NCI-H2081 treated with DMSO at 0.1 percent for 48 hours (cell line): ENCODE results near the gene MYDGF.
"Not testable (repeated sequence)": the region's sequence is repeated elsewhere in the genome, so short reads cannot be mapped to it uniquely, and the experiment has no call there.

ENCODE experiments used
- DNase-seq: peaks from one replicate; lab custom pipeline; 2025; lab: John Stamatoyannopoulos, UW

Gene MYDGF

DNA sequence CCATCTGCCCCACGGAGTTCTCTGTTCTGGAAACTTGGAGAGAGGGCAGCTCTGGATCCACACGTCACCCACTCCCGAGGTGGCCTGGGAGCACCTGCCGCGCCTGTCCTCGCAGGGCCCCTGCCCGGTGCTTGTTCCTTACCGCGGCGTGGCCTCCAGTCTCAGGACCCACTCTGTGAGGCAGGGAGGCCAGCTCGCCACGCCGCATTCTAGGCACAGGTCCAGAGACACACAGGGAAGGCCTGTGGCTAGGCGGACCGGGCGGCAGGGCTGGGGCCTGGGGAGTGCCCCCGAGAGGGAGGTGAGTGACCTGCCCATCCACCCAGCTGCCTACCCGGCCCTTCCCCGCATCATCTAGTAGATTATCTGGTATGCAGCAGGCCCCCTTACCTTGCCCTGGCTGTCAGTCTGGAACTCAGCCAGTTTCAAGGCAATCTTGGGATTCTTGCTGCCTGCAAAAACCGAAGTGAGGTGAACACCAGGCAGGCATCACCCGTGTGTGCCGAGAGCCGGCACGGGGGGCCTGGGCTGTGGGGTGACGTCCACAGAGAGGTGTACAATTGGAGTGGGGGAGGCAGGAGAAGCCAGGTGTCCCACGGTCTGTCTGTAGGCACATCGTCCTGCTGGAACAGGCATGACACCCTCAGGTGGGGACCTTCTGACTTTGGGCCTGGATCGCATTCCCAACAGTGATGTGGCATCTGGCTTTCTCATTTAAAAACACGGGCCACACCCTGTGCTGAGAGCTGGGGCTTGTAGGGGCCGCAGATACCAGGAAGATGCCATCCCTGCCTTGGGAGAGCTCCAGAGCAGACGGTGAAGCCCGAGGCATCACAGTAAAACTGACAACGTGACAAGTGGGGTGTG, 29.9 kb upstream of the MYDGF start:
- DNase-seq, result no peak

DNA sequence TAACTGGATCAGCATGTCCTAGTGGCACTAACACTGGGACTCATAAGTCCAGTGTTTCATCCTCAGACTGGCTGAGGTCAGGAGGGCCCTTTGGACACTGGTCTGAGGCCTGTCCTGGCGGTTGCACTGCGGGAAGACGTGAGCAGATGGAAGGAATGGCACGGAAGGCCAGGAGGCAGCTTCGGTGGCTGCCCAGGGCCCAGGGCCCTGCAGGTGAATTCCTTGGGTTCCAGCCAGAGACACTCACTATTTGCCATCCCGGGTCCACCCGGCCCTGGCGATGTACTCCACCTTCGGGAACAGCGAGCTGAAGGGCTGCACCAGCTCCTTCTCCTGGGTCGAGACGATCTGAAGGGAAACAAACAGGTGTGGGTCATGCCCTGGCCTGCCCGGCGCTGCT, 27.2 kb upstream of the MYDGF start:
- no peak for DNase-seq

DNA sequence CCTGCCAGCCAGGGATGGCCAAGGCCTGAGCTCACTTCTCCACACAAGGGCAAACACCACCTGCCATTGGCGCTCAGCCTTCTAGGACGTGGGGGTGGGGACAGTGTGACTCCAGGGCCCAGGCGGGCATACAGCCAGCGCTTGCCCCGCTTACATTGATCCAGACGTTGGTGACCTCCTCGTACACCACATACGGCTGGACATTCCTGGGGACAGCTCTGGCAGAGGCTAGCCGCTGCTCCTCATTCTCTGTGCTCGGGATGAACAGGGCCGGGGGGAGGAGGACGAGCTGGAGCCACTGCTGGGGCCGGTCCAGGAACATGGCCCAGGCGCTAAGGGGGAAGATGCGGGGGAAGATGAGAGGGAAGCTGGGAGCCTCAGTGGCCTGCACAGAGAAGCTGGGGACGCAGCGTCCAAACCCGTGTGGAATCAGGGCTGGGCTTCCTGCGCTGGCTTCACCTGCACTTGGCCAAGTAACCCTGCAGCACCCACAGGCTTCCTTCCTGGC, 25.1 kb upstream of the MYDGF start:
- no peak for DNase-seq

DNA sequence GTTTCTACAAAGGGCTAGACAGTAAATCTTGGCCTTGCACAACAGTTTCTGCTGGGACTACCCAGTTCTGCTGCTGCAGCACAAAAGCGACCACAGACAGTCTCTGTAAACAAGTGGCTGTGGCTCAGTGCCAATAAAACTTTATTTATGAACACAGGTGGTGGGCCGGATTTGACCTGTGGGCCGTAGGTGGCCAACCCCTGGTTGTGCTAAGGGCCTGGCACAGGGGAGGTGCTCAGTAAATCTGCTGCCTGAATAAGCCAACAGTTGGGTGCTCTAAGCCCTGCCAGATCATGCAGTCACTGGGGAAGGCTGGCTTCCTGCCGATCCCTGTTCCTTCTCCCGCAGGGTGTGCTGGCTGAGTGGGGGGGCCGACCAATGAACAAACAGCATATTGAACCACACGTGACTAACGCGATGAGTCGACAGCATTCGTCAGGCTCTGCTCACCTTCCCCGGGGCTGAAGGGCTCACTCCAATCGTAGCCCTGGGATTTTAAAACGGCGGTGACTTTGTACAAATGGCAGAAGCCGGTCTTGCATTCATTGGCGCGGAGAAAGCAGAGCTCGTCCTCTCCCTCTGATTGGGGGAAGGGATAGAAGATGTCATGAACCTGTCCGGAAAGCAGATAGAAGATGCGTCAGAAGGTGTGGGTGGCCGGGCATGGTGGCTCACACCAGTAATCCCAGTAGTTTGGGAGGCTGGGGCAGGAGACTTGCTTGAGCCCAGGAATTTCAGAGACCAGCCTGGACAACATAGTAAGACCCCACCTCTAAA, 24.3 kb upstream of the MYDGF start:
- no peak for DNase-seq

DNA sequence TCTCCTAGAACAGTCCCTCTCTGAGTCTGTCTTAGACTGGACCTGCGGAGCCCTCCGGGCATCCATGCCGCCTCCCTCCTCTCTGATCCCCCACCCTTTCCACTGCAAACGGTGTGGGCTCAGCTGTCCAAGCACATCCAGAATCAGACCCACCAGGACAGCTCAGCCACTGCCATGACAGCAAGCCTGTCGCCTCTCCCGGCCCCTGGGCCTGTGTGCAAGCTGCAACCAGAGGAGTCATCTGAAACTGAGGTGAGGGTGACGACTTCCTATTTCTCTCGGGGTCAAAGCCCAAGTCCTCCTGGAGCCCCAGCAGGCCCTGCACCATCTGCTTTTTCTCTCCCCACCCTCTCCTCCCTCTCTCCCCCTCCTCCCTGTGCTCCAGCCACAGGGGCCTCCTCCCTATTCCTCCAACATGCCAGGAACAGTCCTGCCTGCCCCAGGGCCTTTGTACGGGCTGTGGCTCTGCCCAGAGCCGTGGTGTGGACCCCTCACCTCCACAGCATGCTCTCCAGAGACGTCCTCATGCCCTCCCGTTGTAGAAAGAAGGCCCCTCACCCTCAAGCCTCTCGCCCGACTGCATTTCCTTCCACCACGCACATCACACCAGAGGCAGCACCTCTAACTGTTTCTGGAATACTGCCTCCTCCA, 23.5 kb upstream of the MYDGF start:
- DNase-seq, result no peak

DNA sequence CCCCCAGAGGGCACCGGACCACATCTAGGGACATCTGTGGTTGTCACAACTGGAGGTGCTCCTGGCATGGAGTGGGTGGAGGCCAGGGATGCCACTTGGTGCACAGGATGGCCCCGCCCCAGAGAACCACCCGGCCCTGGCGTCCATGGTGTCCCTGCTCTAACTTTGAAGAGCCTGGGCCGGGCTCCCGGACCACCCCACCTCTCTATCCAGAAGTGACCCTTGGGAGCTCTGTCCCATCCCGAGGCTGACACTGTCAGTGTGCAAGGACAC, 22.9 kb upstream of the MYDGF start:
- DNase-seq, result no peak

DNA sequence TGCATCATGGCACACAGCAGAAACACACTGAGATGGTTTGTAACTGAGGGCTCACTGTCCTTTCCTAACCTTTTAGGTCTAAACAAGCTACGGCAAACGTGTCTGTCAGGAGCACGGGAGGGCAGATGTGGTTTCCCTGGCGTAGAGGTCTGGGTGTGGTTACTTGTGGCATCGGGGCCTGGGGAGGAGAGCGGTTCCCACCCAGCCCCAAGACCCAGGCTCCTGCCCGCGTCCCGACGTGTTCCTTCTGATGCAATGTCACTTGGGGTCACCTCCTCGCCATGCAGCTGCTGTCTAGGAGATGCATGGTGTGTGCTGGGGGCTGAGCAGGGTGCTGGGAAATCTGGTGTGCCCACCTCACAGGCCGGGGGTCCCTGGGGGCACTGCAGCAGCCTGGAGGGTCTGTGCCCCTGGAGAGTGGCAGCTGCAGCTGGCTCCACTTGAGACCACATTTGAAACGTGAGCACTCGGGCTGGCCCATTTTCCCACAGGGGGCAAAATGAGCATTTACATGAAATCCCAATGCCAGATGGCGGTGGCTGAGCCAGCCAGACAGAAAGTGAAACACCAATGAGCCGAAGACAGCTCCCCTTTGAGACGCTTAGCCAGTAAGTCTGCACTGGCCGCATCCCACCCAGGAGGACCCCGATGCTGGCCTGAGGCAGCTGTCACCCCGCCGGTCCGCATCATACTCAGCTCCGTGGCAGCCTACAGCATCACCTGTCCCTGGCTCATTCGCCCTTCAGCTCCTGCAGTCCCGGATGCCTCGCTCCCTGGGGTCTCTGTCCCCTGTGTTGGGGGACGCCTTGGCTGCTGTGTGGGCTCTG, 22.3 kb upstream of the MYDGF start:
- DNase-seq, result no peak

DNA sequence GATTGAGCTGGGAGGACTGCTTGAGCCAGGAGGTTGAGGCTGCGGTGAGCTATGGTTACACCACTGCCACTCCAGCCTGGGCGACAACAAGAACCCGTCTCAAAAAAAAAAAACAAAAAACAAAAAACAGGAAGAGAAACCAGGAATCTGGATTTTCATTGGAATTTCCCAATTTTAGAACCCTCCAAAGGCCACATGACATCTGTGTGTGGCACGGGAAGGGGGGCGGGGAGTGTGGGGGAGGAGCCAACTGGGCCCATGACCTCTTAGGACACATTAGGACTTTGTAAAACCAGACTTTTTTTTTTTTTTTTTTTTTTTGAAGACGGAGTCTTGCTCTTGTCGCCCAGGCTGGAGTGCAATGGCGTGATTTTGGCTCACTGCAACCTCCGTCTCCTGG, 21.2 kb upstream of the MYDGF start:
- DNase-seq, result no peak

DNA sequence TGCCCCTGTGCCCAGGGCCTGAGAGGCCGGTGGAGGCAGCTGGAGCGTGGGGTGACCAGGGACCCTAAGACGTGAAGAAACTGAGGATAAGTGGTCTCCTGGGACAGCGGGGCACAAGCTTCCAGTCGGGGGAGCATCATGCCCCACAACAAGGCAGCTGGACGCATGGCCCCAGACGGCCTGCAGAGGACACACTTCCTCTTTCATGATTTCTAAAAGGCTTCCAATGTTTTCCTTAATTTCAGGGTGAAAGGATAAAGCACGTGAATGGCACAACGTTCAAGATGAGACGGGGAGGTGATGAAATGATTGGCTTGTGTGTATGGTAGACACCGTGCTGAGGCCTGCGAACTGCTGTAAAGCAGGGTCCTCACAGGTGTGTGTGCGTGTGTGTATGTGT, 20.2 kb upstream of the MYDGF start:
- DNase-seq, result no peak

DNA sequence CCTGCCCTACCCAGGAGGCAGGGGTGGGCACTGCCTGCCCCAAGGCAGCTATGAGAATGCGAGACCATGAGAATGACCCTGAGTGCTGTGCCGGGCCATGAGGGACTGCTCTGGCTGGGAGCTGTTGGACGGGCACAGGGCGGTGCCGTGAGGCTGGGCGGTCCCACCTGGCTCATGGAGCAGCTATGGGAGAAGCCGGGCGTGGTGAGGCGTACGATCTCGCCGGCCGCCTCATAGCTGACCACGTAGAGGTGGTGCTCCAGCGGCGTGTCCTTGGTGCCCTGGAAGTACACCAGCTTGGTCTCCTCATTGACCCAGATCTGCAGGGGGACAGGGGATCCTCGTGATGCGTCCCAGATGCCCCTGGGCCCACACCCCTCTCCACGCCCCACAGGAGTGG, 19.3 kb upstream of the MYDGF start:
- no peak for DNase-seq

DNA sequence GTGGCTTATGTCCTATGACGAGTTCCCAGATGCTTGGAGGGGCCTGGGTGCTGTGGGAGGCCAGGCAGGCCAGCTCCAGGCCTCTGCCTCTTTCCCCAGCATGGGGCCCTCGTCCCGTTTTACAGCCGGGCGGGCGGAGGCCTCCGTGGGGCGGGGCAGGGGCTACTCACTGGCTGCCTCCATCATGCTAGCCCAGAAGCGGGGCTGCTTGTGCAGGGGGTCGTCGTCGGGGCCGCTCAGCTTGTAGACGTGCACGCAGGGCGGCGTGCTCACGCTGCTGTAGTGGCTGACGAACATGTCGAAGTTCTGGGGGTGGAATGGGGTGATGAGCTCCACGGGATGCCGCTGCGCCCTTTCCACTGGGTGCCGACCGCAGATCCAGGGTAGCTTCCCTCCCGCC, 18.4 kb upstream of the MYDGF start:
- no peak for DNase-seq

DNA sequence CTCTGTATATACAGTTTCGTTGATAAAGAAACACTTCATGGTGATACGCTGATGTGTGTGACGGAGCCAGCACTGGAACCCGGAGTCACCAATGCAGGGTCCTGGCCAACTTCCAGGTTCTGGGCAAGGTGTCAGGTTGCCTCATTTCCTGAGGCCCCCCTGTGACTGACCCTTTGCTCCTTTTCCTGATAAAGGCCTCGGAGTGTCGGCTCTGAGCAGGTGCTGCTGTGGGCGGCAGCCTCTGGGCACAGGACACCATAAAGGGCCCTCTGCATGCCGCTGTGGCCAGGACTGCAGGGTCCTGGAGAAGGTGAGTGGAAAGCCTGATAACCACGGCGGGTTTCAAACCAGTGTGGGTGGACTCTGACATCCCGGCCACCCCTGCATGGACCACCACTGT, 17.3 kb upstream of the MYDGF start:
- DNase-seq, result no peak

DNA sequence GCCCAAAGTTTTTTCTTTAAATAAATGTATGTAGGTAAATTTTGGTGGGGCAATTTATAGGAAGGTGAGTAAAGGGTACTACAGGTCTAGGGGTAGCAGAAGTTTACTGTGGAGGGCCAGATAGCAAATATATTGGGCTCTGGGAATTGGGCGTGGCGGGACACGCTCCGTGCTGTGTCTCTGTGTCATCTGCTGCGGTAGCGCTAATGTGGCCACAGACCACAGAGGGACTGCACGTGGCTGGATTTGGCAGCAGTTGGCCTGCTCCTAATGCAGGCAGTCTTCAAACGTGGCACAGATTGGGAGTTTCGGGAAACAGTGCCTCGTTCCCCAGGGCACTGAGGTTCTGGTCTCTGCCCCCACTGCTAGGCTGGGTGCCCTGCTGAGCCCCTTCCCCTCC, 16.6 kb upstream of the MYDGF start:
- DNase-seq, result no peak

DNA sequence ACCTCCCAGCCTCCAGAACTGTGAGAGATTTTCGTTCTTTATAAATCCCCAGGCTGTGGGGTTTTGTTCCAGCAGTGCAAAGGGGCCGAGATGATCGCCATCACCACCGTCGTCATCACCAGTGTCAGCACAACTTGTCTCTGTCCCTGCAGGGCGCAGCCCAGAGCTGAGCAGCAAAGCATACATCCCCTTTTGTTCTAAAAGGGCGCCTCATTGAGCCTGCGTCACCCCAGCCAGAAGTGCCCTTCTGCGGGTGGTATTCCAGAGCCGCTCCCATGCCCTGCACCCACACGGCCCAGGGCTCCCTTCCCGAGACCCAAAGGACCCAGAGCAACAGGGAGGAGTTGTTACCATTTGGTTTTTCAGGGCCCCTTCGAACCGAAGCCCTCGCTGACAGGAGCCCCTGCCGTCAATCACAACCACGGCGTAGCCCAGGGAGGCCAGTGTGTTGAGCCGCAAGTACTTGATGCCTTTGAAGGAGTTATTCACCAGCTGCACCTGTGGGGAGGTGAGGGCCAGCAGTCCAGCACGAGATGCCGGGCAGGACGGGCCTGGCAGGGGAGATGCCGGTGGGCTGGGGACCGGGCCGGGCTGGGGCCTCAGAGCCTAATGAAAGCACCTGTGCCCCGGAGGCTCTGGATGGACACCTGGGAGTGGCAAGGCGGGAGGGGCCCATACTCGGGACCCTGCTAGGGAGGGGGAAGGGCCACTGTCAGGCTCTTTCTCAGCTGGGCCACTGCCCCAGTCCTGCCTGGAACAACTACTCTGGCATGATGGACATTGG, 14.4 kb upstream of the MYDGF start:
- DNase-seq, result no peak

DNA sequence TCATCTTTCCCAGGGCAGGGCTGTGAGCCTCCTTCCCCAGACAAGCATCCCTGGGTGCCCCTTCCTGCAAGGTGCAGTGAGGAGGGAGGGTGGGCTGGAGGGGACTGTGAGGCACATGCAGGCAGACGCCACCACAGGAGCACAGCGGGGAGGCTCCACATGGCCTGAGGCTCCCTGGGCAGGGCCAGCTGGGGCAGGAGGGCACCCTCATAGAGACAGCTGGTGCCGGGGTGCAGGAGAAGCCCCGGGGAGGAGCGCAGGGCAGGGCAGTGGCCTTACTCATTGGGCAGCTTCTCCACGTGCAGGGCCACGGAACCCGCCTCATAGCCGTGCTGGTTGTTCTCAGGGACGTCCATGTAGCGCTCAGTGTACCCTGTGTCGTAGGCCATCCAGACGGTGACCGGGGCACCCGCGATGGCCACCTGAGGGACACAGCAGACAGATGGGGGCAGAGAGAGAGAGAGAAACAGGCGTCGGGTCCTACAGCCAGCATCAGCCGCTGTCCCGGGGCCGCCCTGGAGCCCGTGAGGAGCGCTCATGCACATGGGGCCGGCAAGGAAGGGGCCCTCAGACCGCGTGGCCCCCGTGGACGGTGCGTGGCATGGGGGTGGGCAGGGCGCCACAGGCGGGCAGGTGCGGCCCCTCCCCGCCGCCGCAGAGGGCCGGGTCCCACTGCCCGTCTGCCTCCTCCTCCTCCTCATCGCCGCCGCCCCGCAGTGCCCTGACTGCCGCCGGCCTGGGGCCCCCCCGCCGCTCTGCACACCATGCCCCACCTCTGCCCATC, 12.5 kb upstream of the MYDGF start:
- DNase-seq, result no peak

DNA sequence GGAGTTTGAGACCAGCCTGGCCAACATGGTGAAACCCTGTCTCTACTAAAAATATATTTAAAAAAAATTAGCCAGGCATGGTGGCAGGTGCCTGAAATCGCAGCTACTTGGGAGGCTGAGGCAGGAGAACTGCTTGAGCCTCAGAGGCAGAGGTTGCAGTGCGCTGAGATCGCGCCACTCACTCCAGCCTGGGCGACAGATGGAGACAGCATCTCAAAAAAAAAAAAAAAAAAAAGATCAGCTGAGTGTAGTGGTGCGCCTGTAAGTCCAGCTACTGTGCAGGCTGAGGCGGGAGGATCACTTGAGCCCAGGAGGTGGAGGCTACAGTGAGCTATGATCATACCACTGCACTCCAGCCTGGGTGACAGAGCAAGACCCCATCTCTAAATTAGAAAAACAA, 9.9 kb upstream of the MYDGF start:
- not testable (repeated sequence) for DNase-seq

DNA sequence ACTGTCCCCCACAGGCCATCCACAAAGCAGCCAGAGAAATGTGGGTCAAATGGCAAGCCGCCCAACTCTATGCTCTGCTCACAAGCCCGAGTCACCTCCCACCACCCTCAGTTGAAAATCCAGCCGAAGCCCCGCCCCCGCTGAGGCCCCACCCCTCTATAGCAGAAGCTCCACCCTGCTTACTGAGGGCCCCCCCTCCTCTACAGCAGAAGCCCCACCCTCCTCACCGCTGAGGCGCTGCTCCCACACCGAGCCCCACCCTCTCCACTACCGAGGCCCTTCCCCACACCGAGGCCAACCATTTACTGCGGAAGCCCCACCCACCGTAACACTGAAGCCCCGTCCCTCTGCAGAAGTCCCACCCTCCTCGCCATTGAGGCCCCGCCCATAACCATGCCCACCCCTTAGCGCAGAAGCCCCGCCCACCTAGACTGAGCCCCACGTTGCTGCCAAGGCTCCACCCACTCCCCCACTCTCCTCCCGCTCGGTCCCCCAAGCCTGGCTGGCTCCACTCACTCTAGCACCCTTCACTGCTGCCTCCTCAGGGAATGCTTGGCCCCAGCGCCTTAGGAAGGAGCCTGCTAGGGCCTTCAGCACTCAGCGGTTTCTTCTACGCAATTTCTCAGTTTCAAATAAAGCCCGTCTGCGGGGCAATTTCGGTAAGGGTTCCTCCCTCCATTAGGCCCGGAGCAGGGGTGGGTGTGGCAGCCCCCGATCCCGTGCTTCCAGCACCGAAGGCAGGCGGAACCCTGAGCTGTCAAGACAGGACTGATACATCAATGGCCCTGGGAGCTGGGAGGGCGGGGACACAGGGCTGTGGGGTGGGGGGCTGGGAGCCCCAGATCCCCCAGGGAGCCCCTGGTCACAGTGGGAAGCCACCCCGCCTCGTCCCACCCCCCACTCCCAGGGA, 9.0 kb upstream of the MYDGF start:
- DNase-seq, result no peak

DNA sequence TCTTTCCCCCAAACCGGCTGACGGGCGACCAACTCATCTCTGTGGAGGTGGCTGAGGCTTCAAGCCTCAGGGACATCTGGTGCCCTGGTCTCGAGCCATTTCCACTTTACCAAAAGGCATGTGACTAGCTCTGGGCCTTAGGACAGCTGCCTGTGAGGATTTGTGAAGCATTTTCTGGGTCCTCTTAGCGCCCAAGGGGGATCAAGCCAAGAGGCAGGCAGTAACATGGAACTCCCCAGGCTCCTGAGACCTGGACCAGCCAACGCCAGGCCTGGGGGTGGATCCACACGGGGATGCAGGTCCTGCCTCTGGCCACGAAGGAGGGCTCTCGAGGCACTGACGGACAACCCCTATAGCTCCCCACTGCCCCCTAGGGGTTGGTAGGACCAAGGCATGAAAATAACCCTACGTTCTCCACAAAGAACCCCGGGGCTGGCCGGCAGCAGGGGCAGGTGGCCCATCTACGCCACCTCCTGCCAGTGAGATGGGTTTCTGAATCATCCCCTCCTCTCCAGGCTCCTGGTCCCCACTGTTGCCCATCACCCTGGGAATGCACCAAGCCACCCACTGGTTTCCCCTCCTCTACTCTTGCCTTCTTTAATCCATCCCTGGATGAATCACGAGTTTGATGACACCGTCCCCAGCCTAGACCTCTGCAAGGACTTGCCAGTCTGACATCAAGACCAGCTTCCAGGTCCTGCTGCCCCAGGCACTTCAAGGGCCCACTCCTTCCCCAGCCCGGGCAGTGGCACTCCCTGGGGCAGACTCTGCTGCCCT, 7.0 kb upstream of the MYDGF start:
- no peak for DNase-seq

DNA sequence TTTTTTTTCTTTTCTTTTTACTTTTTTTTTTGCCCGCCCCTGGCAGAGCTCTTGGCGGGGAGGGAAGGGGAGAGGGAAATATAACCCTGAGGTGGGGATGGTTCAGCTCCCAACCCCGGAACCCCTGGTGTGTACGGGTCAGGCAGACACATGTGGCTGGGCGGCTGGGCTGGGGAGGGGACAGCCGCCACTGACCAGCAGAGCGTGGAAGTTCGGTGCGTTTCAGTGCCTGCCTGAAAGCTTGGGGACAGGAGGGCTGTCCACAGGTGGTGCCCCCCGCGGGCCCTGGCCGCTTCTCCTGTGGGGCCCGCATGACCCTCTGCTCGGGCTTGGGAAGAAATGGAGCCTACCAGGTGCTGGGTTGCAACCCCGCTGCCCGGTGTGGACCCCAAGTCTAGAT, 5.2 kb upstream of the MYDGF start:
- no peak for DNase-seq
